Measurements from ENCODE around the gene ALG12. TPM values are rescaled to one million over a fixed set of nuclear protein-coding genes. Genes with fewer than 3 reads are reported as not detected.

ALG12 gene
- total and polyA plus RNA-seq, 2 of the 13 experiments (the other 11 are each of a cell fraction or from before 2014, with no cell fraction given), result 7.8 to 15.8 TPM

DNA sequence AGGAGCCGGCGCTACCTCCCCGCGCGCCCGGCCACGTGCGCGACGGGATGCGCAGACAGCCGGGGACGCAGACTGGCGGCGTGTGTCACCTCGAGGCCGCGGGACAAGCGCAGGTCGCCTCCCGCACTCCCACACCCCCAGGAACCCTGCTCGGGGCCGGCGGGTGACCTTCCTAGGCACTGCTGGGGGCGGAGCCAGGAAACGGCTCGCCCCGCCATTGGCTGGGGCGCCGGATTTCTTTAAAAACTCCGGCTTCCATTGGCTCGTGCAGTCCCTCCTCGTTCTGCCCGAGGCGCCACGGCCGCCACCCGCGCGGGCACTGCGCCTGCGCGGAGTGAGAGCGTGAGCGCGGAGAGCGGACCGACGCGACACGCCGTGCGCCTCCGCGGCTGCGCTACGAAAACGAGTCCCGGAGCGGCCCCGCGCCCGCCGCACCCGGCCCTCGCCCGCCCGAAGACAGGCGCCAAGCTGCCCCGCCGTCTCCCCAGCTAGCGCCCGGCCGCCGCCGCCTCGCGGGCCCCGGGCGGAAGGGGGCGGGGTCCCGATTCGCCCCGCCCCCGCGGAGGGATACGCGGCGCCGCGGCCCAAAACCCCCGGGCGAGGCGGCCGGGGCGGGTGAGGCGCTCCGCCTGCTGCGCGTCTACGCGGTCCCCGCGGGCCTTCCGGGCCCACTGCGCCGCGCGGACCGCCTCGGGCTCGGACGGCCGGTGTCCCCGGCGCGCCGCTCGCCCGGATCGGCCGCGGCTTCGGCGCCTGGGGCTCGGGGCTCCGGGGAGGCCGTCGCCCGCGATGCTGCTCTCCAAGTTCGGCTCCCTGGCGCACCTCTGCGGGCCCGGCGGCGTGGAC is 42.1 kb upstream of the ALG12 start, which contains the start of gene PIM3 (continued):
- TF ChIP-seq, protein P1, sequence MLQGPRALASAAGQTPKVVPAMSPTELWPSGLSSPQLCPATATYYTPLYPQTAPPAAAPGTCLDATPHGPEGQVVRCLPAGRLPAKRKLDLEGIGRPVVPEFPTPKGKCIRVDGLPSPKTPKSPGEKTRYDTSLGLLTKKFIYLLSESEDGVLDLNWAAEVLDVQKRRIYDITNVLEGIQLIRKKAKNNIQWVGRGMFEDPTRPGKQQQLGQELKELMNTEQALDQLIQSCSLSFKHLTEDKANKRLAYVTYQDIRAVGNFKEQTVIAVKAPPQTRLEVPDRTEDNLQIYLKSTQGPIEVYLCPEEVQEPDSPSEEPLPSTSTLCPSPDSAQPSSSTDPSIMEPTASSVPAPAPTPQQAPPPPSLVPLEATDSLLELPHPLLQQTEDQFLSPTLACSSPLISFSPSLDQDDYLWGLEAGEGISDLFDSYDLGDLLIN (CRISPR knock-in tag; IDR thresholded peaks at IDR 0.05; ENCODE audit: borderline replicate concordance), result no peak; the same call in 1 of the 2 replicates
- TF ChIP-seq ZNF205 (CRISPR knock-in tag; IDR thresholded peaks at IDR 0.05) (no peak), ZNF777 (CRISPR knock-in tag; IDR thresholded peaks at IDR 0.05) (peak; percentile 83), NONO (IDR thresholded peaks at IDR 0.05) (no peak), NONO (CRISPR knock-in tag; conservative IDR thresholded peaks at IDR 0.05) (peak; percentile 66), RELA (CRISPR knock-in tag; IDR thresholded peaks at IDR 0.05) (no peak), ZNF17 (CRISPR knock-in tag; IDR thresholded peaks at IDR 0.05) (no peak), SIN3A (IDR thresholded peaks at IDR 0.05; ENCODE audit: borderline replicate concordance, low read depth, low read length) (peak; percentile 91), ZNF749 (CRISPR knock-in tag; IDR thresholded peaks at IDR 0.05; ENCODE audit: borderline replicate concordance) (0 out of 2 replicates have a peak, but pooled peaks have one; percentile 80), ZNF253 (CRISPR knock-in tag; IDR thresholded peaks at IDR 0.05; ENCODE audit: borderline replicate concordance) (peak; percentile 76; the same call in 1 of the 2 replicates), ZNF547 (CRISPR knock-in tag; IDR thresholded peaks at IDR 0.05) (no peak; the same call in 1 of the 2 replicates), KLF15 (CRISPR knock-in tag; IDR thresholded peaks at IDR 0.05; ENCODE audit: borderline replicate concordance) (0 out of 2 replicates have a peak, but pooled peaks have one; percentile 45), GMEB1 (CRISPR knock-in tag; IDR thresholded peaks at IDR 0.05; ENCODE audit: borderline replicate concordance) (peak; percentile 81), ZNF350 (CRISPR knock-in tag; IDR thresholded peaks at IDR 0.05; ENCODE audit: borderline replicate concordance, low read depth) (no peak), TRAFD1 (CRISPR knock-in tag; IDR thresholded peaks at IDR 0.05; ENCODE audit: borderline replicate concordance) (no peak), FOXK1 (CRISPR knock-in tag; IDR thresholded peaks at IDR 0.05; ENCODE audit: borderline replicate concordance, low read depth) (peak; percentile 54; the same call in 1 of the 2 replicates), TCF12 (IDR thresholded peaks at IDR 0.05) (no peak), TCF12 (CRISPR knock-in tag; IDR thresholded peaks at IDR 0.05) (peak; percentile 74; the same call in 1 of the 2 replicates), ZNF101 (CRISPR knock-in tag; IDR thresholded peaks at IDR 0.05; ENCODE audit: borderline replicate concordance, low read depth) (no peak), U2AF1 (optimal IDR thresholded peaks at IDR 0.05; ENCODE audit: low read depth, low read length) (no peak), EEA1 (CRISPR knock-in tag; IDR thresholded peaks at IDR 0.05; ENCODE audit: borderline replicate concordance) (0 out of 2 replicates have a peak, but pooled peaks have one; percentile 32), ZNF501 (CRISPR knock-in tag; IDR thresholded peaks at IDR 0.05) (peak; percentile 34; the same call in 1 of the 2 replicates)
- TF ChIP-seq, protein P2, sequence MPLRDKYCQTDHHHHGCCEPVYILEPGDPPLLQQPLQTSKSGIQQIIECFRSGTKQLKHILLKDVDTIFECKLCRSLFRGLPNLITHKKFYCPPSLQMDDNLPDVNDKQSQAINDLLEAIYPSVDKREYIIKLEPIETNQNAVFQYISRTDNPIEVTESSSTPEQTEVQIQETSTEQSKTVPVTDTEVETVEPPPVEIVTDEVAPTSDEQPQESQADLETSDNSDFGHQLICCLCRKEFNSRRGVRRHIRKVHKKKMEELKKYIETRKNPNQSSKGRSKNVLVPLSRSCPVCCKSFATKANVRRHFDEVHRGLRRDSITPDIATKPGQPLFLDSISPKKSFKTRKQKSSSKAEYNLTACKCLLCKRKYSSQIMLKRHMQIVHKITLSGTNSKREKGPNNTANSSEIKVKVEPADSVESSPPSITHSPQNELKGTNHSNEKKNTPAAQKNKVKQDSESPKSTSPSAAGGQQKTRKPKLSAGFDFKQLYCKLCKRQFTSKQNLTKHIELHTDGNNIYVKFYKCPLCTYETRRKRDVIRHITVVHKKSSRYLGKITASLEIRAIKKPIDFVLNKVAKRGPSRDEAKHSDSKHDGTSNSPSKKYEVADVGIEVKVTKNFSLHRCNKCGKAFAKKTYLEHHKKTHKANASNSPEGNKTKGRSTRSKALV (CRISPR knock-in tag; IDR thresholded peaks at IDR 0.05), result no peak; the same call in 1 of the 2 replicates
